Fibroblast of lung (primary cell): ENCODE data around the gene TNK2. TPM values are rescaled to one million over a fixed set of nuclear protein-coding genes. Genes with fewer than 3 reads are reported as not detected.

Experiments used
- DNase-seq, 2 donors: peaks; one replicate each; pipeline versions ENCODE4 v3.0.0 to v3.0.0-alpha.2; 2010; ENCODE audit warnings: low read depth in 2 of 2
- H2AFZ ChIP-seq: 2 replicates; pipeline ENCODE4 v1.5.1; 2012; ENCODE audit warnings: low read length, control low read depth, inconsistent platforms
- H3K27ac ChIP-seq: 2 replicates; pipeline ENCODE4 v1.5.1; 2011; ENCODE audit warnings: low read length, control low read depth; ENCODE audit not compliant: insufficient read depth
- H3K27me3 ChIP-seq: 2 replicates; pipeline ENCODE4 v1.5.1; 2011; ENCODE audit warnings: mild to moderate bottlenecking, low read length; ENCODE audit not compliant: control insufficient read depth, insufficient read depth
- H3K36me3 ChIP-seq: 2 replicates; pipeline ENCODE4 v1.5.1; 2011; ENCODE audit warnings: low read length; ENCODE audit not compliant: control insufficient read depth, insufficient read depth
- H3K4me1 ChIP-seq: 2 replicates; pipeline ENCODE4 v1.5.1; 2011; ENCODE audit warnings: low read length; ENCODE audit not compliant: control insufficient read depth, insufficient read depth; ENCODE audit errors: extremely low read depth
- H3K4me2 ChIP-seq: 2 replicates; pipeline ENCODE4 v1.5.1; 2011; ENCODE audit warnings: low read length, control low read depth; ENCODE audit not compliant: insufficient read depth; ENCODE audit errors: extremely low read depth
- H3K4me3 ChIP-seq, 4 experiments: fragments of 200-600 bp in 1 of 4; sonication (generic) in 1 of 4; replicated peaks in 1 of 4; 2 replicates each; pipeline ENCODE4 v1.5.1; 2011 to 2016; ENCODE audit warnings: low read length in 4 of 4, low read depth in 3 of 4, mild to moderate bottlenecking in 3 of 4, control low read depth in 2 of 4, inconsistent platforms in 1 of 4, mixed read lengths in 1 of 4; ENCODE audit not compliant: insufficient read depth in 1 of 4; ENCODE audit errors: control extremely low read depth in 1 of 4
- H3K79me2 ChIP-seq: 2 replicates; pipeline ENCODE4 v1.5.1; 2012; ENCODE audit warnings: mild to moderate bottlenecking, low read length, inconsistent platforms; ENCODE audit not compliant: control insufficient read depth, insufficient read depth
- H3K9ac ChIP-seq: 2 replicates; pipeline ENCODE4 v1.5.1; 2011; ENCODE audit warnings: mild to moderate bottlenecking, low read length, control low read depth; ENCODE audit not compliant: insufficient read depth
- H3K9me3 ChIP-seq: 2 replicates; pipeline ENCODE4 v1.5.1; 2012; ENCODE audit warnings: low read depth, low read length; ENCODE audit not compliant: control insufficient read depth, insufficient read depth
- H4K20me1 ChIP-seq: 2 replicates; pipeline ENCODE4 v1.5.1; 2011; ENCODE audit warnings: low read length; ENCODE audit not compliant: control insufficient read depth, insufficient read depth; ENCODE audit errors: extremely low read depth
- CTCF ChIP-seq, 2 donors: IDR thresholded peaks in 1 of 2; conservative IDR thresholded peaks in 1 of 2; 1 replicate in 1 of 2; 2 replicates in 1 of 2; pipeline ENCODE4 v1.5.1; 2011 to 2012; ENCODE audit warnings: low read length in 2 of 2, control low read depth in 1 of 2, inconsistent platforms in 1 of 2, low read depth in 1 of 2, mild to moderate bottlenecking in 1 of 2
- EZH2 ChIP-seq: IDR thresholded peaks from 2 replicates; pipeline ENCODE4 v1.5.1; 2012; ENCODE audit warnings: low read length, control low read depth, mild to moderate bottlenecking; ENCODE audit errors: missing control alignments
- polyA plus RNA-seq, 2 donors: library from polyadenylated mRNA; depleted of rRNA in 1 of 2; stranded (reverse) in 1 of 2; unstranded in 1 of 2; fragments of >200 nt; gene quantifications; 2 replicates each; pipeline ENCODE4 v1.2.1, GENCODE V29; 2011 to 2012; ENCODE audit warnings: missing spikeins in 1 of 2
- total RNA-seq: library from RNA; depleted of rRNA; stranded (reverse); fragments of >200 nt; gene quantifications from 2 replicates; pipeline ENCODE4 v1.2.1, GENCODE V29; 2014

TNK2 gene
- total and polyA plus RNA-seq, 2 donors (not counting 1 experiment from before 2014, with no cell fraction given), result 2.5 to 10.7 TPM

DNA sequence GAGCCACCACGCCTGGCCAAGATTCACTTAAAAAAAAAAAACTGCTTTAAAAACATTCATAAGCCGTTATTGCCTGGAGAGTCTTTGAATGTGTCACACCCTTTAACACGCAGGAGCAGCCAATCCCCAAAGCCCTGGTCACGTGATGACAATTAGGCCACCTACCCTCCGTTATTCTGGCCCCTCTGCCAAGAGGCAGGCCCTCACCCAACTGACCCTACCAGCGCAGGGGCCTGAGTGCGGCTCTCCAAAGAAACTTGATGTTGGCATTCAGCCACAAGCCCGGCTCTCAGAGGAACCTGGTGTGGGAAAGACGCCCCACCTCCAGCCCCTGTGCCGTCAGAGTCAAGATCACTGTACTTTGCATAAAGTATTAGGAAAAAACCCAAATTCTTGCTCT is 85.1 kb downstream of the TNK2 start:
- no peaks in the 10 kb centered on the region for H4K20me1 ChIP-seq
- DNase-seq, result peak in 1 of 2 donors; percentile 7
- TF ChIP-seq EZH2 (no peak), CTCF (conservative IDR thresholded peaks at IDR 0.05 in 1 of 2, IDR thresholded peaks at IDR 0.05 in 1 of 2; ENCODE audit: low read depth in 1 of 2, low read length in 2 of 2) (no peak)

GRCh38 chr3:195822131-195822696 is 86.1 kb downstream of the TNK2 start:
- no peak overlapping the region for H3K4me2 ChIP-seq
- no peaks in the 10 kb centered on the region for H3K9me3 ChIP-seq
- H2AFZ ChIP-seq, result no peak overlapping the region
- TF ChIP-seq CTCF (conservative IDR thresholded peaks at IDR 0.05 in 1 of 2, IDR thresholded peaks at IDR 0.05 in 1 of 2; ENCODE audit: low read depth in 1 of 2, low read length in 2 of 2), result no peak
- TF ChIP-seq EZH2, result no peak
- no peaks in the 10 kb centered on the region for H3K36me3 ChIP-seq
- no peak overlapping the region for H3K9ac ChIP-seq
- H3K4me3 ChIP-seq, result no peak overlapping the region
- H3K27ac ChIP-seq, result no peak overlapping the region
- H4K20me1 ChIP-seq, result no peaks in the 10 kb centered on the region
- H3K79me2 ChIP-seq, result no peaks in the 10 kb centered on the region
- no peak for DNase-seq
- H3K27me3 ChIP-seq, result peaks cover 3% of the 10 kb centered on the region
- H3K4me1 ChIP-seq, result no peaks in the 10 kb centered on the region

More for the DNA sequence above, 85.1 kb downstream of the TNK2 start:
- no peak overlapping the region for H3K4me2 ChIP-seq
- H3K4me1 ChIP-seq, result no peaks in the 10 kb centered on the region
- no peaks in the 10 kb centered on the region for H3K9me3 ChIP-seq
- no peak overlapping the region for H3K4me3 ChIP-seq
- H3K9ac ChIP-seq, result no peak overlapping the region
- no peak overlapping the region for H2AFZ ChIP-seq
- no peaks in the 10 kb centered on the region for H3K36me3 ChIP-seq
- no peaks in the 10 kb centered on the region for H3K79me2 ChIP-seq
- H3K27me3 ChIP-seq, result peaks cover 3% of the 10 kb centered on the region
- no peak overlapping the region for H3K27ac ChIP-seq

- H2AFZ ChIP-seq, result no peak overlapping the region
- no peak for DNase-seq
- peaks cover 3% of the 10 kb centered on the region for H3K27me3 ChIP-seq
- no peak overlapping the region for H3K9ac ChIP-seq
- no peak for TF ChIP-seq CTCF (conservative IDR thresholded peaks at IDR 0.05 in 1 of 2, IDR thresholded peaks at IDR 0.05 in 1 of 2; ENCODE audit: low read depth in 1 of 2, low read length in 2 of 2)
- H4K20me1 ChIP-seq, result no peaks in the 10 kb centered on the region
- H3K36me3 ChIP-seq, result no peaks in the 10 kb centered on the region
- H3K4me1 ChIP-seq, result no peaks in the 10 kb centered on the region
- H3K79me2 ChIP-seq, result no peaks in the 10 kb centered on the region
- no peaks in the 10 kb centered on the region for H3K9me3 ChIP-seq
- H3K4me3 ChIP-seq, result no peak overlapping the region
- H3K27ac ChIP-seq, result no peak overlapping the region
- no peak overlapping the region for H3K4me2 ChIP-seq
Observed at GRCh38 chr3:195821403-195822130, 86.8 kb downstream of the TNK2 start.
